HL-60/S4 treated with retinoic acid at 250 ng/mL for 4 days and 3 days (cell line): Measurements from ENCODE around the gene KCNIP2.

Experiments
- in situ Hi-C: fragments of 300-500 bp; cut with MboI; formaldehyde crosslinking; loops from 2 replicates; pipeline ENCODE4 v1.7.0; 2022; ENCODE audit warnings: low sequenced_read_pairs

Gene KCNIP2

DNA sequence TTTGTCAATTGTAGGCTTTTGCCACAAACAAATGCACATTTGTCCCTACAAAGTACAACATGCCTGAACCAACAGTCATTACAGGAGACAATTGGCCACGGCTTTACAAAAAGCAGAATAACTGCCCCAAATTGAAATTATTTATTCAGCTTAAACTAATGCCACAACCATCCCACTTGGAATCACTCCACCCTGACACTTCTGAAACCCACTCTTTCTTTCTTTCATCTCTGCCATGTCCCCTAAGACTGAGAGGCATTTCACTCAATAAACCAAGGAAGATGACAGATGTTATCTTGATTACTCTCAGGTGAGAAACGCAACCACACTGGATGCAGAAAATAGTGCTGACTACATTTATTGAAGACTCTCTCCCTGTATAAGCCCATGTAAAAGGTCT lies 57.8 kb downstream of the KCNIP2 start:
- in situ Hi-C loops: no loop called here

DNA sequence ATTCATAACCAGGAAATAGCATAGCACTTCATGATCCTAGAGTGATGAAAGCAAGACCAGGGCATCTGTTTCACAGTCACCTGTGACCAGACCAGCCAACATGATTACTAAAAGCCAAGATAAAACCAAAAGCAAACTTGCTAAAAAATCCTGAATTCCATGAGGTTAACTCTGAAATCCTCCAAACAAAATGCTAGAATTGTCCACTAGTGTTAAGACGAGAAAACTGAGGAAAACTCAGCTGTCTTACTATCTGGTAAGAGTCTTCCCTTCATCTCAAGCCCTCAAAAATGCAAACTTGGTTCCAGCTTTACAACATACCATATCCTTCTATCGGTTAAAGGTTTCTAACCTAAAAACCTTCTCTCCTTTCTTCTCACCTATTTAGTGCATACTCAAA lies 59.0 kb downstream of the KCNIP2 start:
- in situ Hi-C loops: no loop called here

DNA sequence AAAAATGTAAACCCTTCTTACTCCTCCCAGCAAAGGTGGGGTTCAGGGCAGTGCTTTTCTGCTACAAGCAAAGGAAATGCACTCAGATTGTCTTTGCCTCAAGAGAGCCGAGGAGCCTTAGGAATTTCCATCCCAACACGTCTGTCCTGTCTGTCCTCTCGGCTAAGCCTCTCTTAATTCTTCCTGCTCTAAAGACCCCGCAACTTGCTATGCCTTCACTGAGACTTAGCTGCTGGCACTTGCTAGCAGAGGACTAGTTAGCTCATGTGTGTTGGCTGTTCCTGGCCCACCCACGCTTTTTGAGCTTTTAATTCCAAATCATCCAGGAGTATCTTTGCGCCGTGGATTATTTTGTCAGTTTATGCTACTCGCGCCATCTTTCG lies 59.9 kb downstream of the KCNIP2 start:
- in situ Hi-C loops: no loop called here

DNA sequence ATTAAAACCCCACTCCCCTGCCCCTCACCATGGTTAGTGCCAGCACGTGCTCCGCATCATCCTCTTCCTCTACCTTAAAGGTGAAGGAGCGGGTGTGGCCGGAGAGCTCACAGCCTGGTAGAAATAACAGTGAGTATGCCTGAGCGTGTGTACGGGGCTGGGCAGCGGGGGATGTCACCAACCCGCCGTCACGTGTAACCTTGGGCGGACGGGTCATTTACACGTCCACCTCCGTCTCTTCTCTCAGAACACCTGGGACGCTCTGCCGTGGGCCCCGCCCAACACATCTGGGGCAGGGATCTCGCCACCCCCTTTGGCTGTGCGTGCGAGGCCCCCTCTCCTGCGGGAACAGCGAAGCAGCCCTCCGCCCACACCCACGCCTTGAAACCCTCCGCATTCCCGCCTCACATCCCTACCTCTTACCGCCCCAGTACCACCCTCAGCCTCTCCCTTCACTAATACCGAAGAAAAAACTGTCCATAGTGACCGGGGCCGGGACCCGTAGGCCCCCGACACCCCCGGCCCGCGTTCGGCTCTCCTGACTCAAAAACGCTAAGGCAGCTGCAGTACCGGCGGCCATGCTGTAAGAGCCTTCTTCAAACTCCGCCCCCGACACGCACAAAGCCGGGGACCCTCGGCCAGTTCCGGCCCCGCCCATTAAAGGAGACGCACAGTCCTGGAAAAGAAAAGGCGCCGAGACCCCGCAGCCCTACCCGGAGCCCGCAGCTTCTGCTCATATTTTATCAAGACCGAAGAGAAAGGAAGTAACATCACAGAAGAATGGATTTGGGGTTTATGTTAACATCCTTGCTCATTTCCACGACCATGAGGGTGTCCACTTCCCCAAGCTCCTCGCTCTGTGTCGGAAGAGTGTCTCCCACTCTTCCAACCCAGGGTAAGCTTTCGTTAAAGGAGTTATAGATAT lies 60.5 kb downstream of the KCNIP2 start, which contains the start of gene NPM3:
TSS of gene NPM3 (minus strand) at position 636 of the 925 bp plus-strand sequence. CDS start at position 580, 56 bp downstream.
- in situ Hi-C loops: no loop called here

DNA sequence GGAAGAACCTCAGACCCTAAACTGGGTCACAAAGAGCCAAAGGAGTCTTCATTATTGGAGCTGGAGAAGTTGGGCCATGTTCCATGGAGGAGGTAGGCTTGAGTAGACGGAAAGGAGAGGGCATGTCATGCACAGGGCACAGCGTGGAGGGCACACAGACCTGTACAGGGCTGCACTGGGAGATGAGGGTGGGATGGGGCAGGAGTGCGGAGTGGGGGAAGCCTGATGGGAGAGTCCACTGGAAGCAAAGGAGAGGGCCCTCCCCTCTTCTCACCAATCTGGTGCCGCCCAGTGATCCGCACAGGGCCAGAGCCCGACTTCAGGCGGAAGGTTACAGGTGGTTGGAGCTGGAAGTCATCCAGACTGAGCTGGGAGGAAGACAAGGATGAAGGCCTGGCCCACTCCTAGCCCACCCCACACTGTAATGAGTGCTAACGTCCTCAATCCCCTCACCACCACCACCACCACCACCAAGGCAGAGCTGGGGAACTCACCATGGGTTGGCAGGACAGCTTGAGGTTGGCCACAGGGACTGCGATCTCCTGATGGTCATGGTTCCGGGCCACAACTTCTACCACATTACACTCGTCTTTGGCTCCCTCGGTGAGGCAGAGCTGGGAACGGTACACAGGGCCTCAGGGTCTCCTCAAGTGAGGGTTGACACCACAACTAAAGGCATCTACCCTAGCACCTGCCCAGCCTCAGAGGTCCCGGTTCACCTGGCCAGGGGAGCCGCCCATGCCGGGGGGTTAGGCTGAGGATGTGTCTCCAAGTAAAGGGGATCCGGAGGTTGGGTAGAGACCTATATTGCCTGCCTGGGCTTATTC lies 61.4 kb downstream of the KCNIP2 start:
- in situ Hi-C loops: no loop called here

DNA sequence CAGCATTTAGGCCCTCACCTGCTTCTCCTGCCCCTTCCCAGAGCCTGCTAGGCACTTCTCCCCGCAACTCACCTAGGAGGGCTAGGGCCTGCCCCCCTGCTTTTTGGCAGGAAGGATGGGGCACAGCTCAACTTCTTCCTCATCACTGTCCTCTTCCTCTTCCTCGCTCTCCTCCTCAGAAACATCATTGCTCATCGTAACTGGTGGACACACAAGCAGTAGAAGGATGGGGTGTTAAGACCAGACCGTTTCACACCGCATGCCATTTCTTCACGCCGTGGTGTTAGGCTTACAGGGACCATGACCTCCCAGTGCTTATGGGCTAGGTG lies 62.0 kb downstream of the KCNIP2 start:
- in situ Hi-C loops: no loop called here

DNA sequence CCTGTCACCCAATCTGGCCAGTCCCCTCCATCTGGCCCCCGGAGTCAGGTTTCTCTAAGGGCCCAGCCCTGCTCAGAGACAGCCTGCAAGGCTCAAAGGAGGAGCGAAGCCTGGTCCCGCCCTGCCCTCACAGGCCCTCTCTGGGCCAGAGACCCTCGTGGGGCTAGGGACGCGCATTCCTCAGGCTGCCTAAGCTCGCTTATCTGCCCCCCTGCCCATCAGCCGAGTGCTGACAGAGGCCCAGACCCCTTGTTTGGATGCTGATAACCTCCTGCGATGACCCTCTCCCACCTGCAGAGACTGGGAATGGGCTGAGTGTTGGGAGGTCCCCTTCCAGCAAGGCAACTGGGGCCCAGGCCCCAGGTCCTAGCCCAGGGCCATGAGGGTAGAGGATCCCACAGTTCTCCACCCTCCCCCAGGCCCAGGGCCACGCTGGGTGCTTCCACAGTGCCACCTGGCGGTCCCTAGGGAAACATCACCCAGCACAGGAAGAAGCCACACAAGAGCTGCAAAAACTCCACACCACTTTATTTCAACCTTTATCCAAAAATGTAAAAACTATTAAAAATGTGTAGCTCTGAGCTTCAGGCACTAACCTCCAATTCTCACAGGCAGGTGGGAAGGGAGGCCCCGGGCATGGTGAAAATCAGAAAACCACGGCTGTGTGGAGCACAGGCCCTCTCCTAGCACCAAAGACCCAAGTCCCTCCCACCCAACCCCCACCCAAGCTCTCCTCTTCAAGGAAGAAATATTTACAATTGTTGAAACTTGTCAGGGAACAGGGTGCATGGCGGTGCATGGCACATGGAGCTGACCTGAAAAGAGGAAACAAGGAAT lies 62.6 kb downstream of the KCNIP2 start:
- in situ Hi-C loops: no loop called here

DNA sequence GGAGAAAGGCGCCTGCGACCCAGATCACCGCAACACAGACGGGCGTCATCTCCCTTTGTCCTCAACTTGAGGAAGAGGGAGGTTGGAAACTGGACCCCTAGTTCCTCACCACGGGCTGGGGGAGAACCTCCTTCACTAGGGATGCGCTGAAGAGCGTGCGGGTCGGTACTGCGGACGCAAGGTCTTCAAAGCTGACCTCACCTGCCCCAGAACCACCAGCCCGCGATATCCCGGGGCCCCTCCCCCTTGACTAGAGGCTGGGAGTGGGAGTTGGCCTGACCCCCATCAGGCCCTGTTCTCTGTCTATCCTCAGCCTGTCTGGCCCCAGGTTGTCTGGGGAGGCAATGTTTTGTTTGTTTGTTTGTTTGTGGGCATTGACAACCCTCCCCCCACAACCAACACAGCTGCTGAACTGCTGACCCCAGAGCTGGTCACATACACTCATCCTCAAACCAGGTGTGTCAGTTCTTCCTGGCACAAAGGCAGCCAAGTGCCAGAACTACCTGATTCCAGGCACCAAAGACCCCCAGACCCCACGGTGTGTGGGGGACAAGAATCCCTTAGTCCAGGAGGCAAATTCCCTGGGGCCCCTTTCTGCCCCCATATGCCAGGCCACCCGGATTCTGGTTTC lies 63.3 kb downstream of the KCNIP2 start:
- in situ Hi-C loops: no loop called here

DNA sequence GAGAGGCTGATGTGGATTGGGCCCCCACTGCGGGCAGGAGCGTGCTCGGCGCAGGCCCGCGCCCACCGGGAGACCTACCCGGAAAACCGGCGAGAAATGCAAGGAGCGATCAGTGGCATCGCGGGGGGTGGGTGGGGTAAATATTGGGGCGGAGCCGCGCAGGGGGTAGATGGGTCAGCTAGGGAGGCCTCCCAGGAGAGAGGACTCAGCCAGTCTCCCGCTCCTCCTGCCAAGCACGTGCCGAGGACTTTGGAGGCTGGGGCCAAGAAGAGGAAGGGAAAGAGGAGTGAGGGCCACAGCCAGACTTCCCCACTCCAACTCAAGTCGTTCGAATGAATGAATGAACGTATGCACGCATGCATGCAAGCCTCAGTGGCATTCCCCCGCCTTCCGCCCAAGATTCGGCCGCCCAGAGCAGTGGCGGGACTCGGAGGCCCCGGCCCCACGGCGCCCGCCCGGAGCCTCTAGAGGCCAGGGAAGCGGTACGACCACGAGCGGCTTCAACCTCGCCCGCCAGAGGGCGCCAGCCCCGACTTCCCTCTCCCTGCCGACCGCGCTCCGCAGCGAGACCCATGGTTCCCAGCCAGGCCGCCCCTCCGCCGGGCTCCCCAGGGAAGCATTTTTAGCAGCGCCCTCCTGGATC lies 63.9 kb downstream of the KCNIP2 start:
- in situ Hi-C loops: no loop called here

DNA sequence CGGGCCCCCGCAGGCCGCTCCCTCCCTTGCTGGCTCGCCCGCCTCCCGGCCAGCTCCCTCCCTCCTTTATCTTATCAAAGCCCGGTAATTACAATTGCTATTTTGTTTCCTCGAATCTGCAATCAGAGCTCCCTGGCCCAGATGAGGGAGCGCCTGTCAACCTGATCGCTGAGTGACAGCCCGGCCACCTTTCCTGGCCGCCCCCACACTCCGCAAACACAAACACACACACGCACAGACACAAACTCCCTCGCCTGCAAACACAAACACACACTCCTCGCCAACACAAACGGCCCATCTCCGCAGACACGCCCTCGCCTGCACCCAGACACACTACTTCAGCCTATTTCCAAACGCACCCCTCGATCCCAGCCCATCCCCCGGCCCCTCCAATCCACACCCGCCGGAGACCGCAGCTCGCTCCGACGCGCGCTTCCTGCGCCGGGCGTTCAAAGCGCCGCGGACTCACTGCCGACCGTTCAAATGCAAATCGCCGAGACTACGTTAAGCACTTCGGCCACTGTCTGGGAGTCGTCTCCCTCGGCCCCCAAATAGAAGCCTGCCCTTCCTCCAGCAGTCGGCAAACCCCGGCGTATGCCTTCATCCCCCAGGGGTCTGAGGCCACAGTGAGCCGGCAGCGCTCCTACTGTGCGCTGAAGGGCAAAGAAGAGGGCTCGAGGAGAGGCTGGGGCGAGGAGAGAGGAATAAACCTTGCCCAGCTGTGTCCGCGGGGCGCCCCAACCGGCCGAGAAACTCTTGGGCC lies 64.6 kb downstream of the KCNIP2 start:
- in situ Hi-C loops: no loop called here

DNA sequence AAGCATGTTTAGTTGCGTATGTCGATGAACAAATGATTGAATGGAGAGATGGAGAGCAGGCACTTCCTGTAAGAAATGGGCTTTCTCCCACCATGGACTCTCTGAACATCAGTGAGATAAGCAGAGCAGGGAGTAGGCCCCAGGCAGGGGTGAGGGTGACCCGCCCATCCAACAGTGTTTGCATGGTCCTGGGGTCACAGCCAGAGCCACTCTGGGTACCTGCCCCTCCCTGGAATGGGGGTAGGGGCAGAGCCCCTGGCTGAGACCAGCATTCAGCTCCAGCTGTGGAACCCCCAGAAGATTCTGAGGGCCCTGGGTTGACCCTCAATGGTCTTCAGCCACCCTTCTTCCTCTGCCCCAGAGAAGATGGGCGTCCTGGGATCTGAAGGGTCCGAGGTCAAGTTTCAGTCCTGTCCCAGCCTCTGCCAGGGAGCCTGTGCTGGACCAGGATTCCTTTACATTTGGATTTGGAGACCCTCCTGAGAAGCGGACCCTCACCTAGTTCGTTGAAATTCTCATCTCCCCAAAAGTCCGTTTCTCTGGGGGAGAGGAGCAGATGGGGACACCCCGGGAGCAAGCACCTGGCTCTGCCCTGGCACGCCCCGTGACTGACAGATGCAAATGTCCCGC lies 65.3 kb downstream of the KCNIP2 start:
- in situ Hi-C loops: no loop called here

DNA sequence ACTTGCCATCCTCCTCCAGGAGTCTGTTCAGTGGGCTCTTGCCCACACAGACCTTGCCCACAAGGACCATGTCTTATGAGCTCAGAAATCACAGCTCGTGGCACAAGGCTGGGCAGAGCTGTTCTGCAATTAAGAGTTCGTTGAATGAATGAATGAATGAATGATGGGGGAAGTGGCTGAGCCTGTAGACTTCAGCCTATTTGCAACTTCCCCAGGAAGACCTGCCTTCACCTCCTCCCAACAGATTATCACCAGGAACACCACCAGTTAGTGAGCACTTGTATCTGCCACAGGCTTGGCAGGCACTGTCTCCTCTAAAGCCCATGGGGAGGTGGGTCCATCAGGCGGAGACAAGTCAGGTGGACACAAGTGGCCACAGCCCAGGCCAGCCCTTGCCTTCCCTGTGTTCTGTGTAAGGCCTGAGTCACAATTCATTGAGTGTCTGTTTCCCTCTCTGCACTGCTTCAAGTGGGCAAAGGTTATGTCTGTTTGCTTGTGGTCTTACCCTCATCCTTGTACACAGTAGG lies 65.9 kb downstream of the KCNIP2 start:
- in situ Hi-C loops: no loop called here

DNA sequence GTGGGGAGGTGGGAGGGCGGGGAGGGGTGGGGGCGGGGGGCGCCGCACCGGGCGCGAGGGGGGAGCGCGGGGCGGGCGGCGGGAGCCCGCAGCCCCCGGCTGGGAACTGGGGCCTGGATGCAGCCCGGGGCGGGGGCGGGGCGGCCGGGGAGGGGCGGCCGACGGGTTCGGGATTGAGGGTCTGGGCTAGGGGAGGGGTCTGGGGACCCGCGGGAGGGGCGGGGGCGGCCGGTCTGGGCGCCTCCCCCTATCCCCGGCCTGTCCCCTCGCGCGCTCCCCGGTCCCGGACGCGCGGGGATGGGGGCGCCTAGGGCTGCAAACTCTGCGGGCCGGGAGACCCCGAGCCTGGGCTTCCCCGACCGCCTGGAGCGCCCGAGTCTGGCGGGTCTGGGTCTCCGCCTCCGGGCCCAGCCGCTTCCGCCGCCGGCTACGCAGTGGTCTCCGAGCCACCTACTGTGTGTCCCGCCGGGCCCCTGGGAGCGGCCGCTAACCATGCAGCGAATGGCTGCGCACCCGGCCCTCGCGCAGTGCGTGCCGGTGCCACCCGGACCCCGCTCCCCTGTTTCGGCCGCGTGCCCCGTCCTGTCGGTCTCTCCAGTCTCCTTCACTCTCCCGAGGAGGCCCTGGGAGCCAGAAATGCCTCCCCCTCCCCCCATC lies 67.3 kb downstream of the KCNIP2 start:
- in situ Hi-C loops: no loop called here
